Mammary epithelial cell (primary cell): Measurements from ENCODE around the gene CACNA1A.

Experiments
- CTCF ChIP-seq, 2 donors: IDR thresholded peaks in 1 of 2; conservative IDR thresholded peaks in 1 of 2; 2 replicates each; pipeline ENCODE4 v1.5.1; 2011 to 2012; ENCODE audit warnings: inconsistent platforms in 2 of 2, low read length in 2 of 2, mild to moderate bottlenecking in 2 of 2, control low read depth in 1 of 2, low read depth in 1 of 2; ENCODE audit not compliant: insufficient read depth in 1 of 2; ENCODE audit errors: extremely low read depth in 1 of 2
- EZH2 ChIP-seq: IDR thresholded peaks from 2 replicates; pipeline ENCODE4 v1.6.1; 2012; ENCODE audit warnings: low read length, inconsistent platforms, borderline replicate concordance

DNA sequence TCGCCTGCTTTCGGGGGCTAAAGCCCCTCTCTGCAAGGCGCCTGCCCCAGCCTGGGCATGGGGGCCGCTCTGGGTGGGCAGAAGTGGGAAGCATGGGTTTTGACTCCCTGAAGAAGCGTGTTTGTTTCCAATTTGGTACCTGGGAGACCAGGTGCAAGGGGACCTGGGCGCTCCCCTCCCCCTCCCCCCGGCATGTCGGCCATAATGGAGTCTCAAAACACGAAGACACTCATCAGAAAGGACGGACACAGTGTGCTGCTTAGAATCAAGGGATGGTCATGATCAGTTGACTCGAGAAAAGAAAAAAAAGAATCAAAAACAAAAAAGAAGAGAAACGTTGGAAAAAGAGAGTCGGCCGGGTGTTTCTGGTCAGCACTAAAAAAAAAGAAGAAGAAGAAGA lies 279.3 kb downstream of the CACNA1A start:
- no peak for TF ChIP-seq CTCF (conservative IDR thresholded peaks at IDR 0.05 in 1 of 2, IDR thresholded peaks at IDR 0.05 in 1 of 2; ENCODE audit: extremely low read depth in 1 of 2, insufficient read depth in 1 of 2, low read depth in 1 of 2, low read length in 2 of 2)
- no peak for TF ChIP-seq EZH2
